ENCODE results near the gene TLL2. TPM values are rescaled to one million over a fixed set of nuclear protein-coding genes. Genes with fewer than 3 reads are reported as not detected.

The TLL2 gene
- total and polyA plus RNA-seq, 9 of the 15 experiments (the other 6 are each of a cell fraction or from before 2014, with no cell fraction given) = 0.09 TPM; not detected in 8

GRCh38 chr10:96352027-96352426, 161.7 kb downstream of the TLL2 start (continued):
- TF ChIP-seq, protein P1, sequence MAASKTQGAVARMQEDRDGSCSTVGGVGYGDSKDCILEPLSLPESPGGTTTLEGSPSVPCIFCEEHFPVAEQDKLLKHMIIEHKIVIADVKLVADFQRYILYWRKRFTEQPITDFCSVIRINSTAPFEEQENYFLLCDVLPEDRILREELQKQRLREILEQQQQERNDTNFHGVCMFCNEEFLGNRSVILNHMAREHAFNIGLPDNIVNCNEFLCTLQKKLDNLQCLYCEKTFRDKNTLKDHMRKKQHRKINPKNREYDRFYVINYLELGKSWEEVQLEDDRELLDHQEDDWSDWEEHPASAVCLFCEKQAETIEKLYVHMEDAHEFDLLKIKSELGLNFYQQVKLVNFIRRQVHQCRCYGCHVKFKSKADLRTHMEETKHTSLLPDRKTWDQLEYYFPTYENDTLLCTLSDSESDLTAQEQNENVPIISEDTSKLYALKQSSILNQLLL (CRISPR knock-in tag; IDR thresholded peaks at IDR 0.05; ENCODE audit: borderline replicate concordance) = no peak
- TF ChIP-seq, protein P2, sequence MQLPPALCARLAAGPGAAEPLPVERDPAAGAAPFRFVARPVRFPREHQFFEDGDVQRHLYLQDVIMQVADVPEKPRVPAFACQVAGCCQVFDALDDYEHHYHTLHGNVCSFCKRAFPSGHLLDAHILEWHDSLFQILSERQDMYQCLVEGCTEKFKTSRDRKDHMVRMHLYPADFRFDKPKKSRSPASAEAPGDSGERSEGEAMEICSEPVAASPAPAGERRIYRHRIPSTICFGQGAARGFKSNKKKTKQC (CRISPR knock-in tag; IDR thresholded peaks at IDR 0.05) = no peak
- no peak for TF ChIP-seq ZBTB12 (CRISPR knock-in tag; IDR thresholded peaks at IDR 0.05)
- no peak for TF ChIP-seq TSC22D4 (tag; IDR thresholded peaks at IDR 0.05)
- TF ChIP-seq MAFK (IDR thresholded peaks at IDR 0.05; ENCODE audit: low read length) = no peak

- CTCF ChIA-PET (ENCODE audit: low intra/inter-chr PET ratio) = no interaction called here
- H3K4me1 ChIP-seq (replicated peaks in 1 of 2; ENCODE audit: control insufficient read depth in 2 of 2, insufficient read depth in 2 of 2, low read length in 2 of 2) = no peaks in the 10 kb centered on the region
- H3K4me3 ChIP-seq = no peak overlapping the region
- WGBS (ENCODE audit: insufficient coverage, low coverage, missing lambda C conversion rate) = 0% methylated on average over 1 of the region's 1 CpG
- intact Hi-C loops (cut with micrococcal nuclease) = no loop called here
- DNase-seq (ENCODE audit: extremely low read depth in 1 of 4, low spot score in 3 of 4) (no peak), FAIRE-seq (no peak), ATAC-seq (no peak)
- no peak overlapping the region for H3K4me2 ChIP-seq (ENCODE audit: insufficient read depth, low read length)
- no peak overlapping the region for H2AFZ ChIP-seq (ENCODE audit: low read depth, low read length)
- POLR2A ChIA-PET = no interaction called here
- H3K27ac ChIP-seq (ENCODE audit: extremely low read depth, low read depth, low read length) = no peak overlapping the region
- no peaks in the 10 kb centered on the region for H3K9me1 ChIP-seq (ENCODE audit: control insufficient read depth, insufficient read depth, low read length)
- H4K20me1 ChIP-seq (replicated peaks; ENCODE audit: control insufficient read depth, insufficient read depth, low read length) = no peaks in the 10 kb centered on the region; the same call in 1 of the 2 replicates
- BruUV-seq (replicated peaks) = no TSS peak
- TF ChIP-seq ZNF507 (tag; conservative IDR thresholded peaks at IDR 0.05) (peak; percentile 70), POLR2H (tag; IDR thresholded peaks at IDR 0.05; ENCODE audit: low read depth) (no peak)
- H3K79me2 ChIP-seq (ENCODE audit: control insufficient read depth, insufficient read depth, low read length) = no peaks in the 10 kb centered on the region
- in situ Hi-C loops (cut with MboI) = loop anchor here (10.0 kb wide), 1 partner anchor 1659 kb away; no protein-coding TSS in a partner anchor
- H3K9me3 ChIP-seq (replicated peaks; ENCODE audit: control insufficient read depth, insufficient read depth, low read depth, low read length) = no peaks in the 10 kb centered on the region
- H3K9ac ChIP-seq (ENCODE audit: insufficient read depth in 1 of 2, low read depth in 2 of 2, low read length in 2 of 2) = no peak overlapping the region
- H3K27me3 ChIP-seq (ENCODE audit: control insufficient read depth in 2 of 2, insufficient read depth in 2 of 2, low read length in 2 of 2) = no peaks in the 10 kb centered on the region
- H3K36me3 ChIP-seq (ENCODE audit: control insufficient read depth, insufficient read depth, low read length) = no peaks in the 10 kb centered on the region
Observed at GRCh38 chr10:96346295-96346694, 167.4 kb downstream of the TLL2 start.

Data from K562 (cell line).